K562 (cell line): ENCODE results near the gene SLC16A1. TPM values are rescaled to one million over a fixed set of nuclear protein-coding genes. Genes with fewer than 3 reads are reported as not detected.

ENCODE experiments used
- BRF1 ChIP-seq: IDR thresholded peaks from 3 replicates; pipeline ENCODE4 v1.6.1; 2011; ENCODE audit warnings: borderline replicate concordance, mild to moderate bottlenecking; ENCODE audit not compliant: insufficient read length; ENCODE audit errors: extremely low read depth
- ILF3 ChIP-seq: fragments of 450-650 bp; IDR thresholded peaks from 2 replicates; pipeline ENCODE4 v1.6.1; 2018; ENCODE audit warnings: antibody characterized with exemption, mild to moderate bottlenecking, moderate library complexity, borderline replicate concordance
- MAFK ChIP-seq: IDR thresholded peaks from 2 replicates; pipeline ENCODE4 v1.6.1; 2011; ENCODE audit warnings: low read length, improper control_type of control experiment
- MECOM ChIP-seq: fragments of 250-450 bp; sonication (Bioruptor Pico); IDR thresholded peaks from 2 replicates; pipeline ENCODE4 v1.8.0; 2022; ENCODE audit warnings: inconsistent platforms
- NBN ChIP-seq: fragments of 450-650 bp; IDR thresholded peaks from 2 replicates; pipeline ENCODE4 v1.6.1; 2016; ENCODE audit warnings: low read depth, mild to moderate bottlenecking
- POLR2B ChIP-seq: fragments of 450-650 bp; IDR thresholded peaks from 2 replicates; pipeline ENCODE4 v1.6.1; 2018; ENCODE audit warnings: low read depth; ENCODE audit not compliant: partially characterized antibody
- POLR3G ChIP-seq: IDR thresholded peaks from 2 replicates; pipeline ENCODE4 v1.6.1; 2011; ENCODE audit not compliant: insufficient read length, insufficient replicate concordance; ENCODE audit errors: extremely low read depth
- RBM15 ChIP-seq: fragments of 200-400 bp; formaldehyde crosslinking; IDR thresholded peaks from 2 replicates; pipeline ENCODE4 v1.6.1; 2018; ENCODE audit warnings: mild to moderate bottlenecking, low read length, moderate library complexity; ENCODE audit not compliant: insufficient read depth
- SMARCE1 ChIP-seq: fragments of 450-650 bp; IDR thresholded peaks from 2 replicates; pipeline ENCODE4 v1.7.1; 2016; ENCODE audit warnings: mild to moderate bottlenecking
- SMC3 ChIP-seq: conservative IDR thresholded peaks from 2 replicates; pipeline ENCODE4 v1.6.1; 2011; ENCODE audit warnings: low read depth, low read length, improper control_type of control experiment; ENCODE audit not compliant: insufficient read depth
- TBP ChIP-seq: optimal IDR thresholded peaks from 2 replicates; pipeline ENCODE3; 2011; ENCODE audit warnings: low read depth, low read length, improper control_type of control experiment
- ZBTB26 ChIP-seq: fragments of 450-650 bp; formaldehyde crosslinking; IDR thresholded peaks from 2 replicates; pipeline ENCODE4 v1.4.0; 2022; ENCODE audit warnings: missing genetic modification characterization
- polyA plus RNA-seq, 8 experiments: library from polyadenylated mRNA; depleted of rRNA in 4 of 8; stranded (reverse) in 5 of 8; unstranded in 3 of 8; fragments of >200 nt; fragmentation: Nextera tagmentation in 2 of 8; fragmentation: Illumina TruSeq in 1 of 8; extraction: Ambion mirVana in 2 of 8; extraction: Trizol in 1 of 8; gene quantifications; 2 replicates each; pipeline versions ENCODE4 v1.2.1 to v1.2.3, GENCODE V29; 2011 to 2014; ENCODE audit warnings: inconsistent platforms in 1 of 8, missing spikeins in 1 of 8
- total RNA-seq, 7 experiments: library from RNA; depleted of rRNA in 6 of 7; stranded (reverse); fragments of >200 nt in 6 of 7; fragmentation: Illumina TruSeq in 2 of 7; extraction: Trizol in 2 of 7; gene quantifications; 2 replicates each; pipeline versions ENCODE4 v1.2.1 to v1.2.3, GENCODE V29; 2011 to 2021; ENCODE audit warnings: low replicate concordance in 1 of 7
- TF ChIP-seq, protein P1 (sequence below): fragments of 200-600 bp; sonication (generic); IDR thresholded peaks from one replicate; pipeline ENCODE4 v1.6.1; 2012; ENCODE audit warnings: mild to moderate bottlenecking, low read depth, low read length, inconsistent platforms

Gene SLC16A1
- total and polyA plus RNA-seq, 9 of the 15 experiments (the other 6 are each of a cell fraction or from before 2014, with no cell fraction given) = 73.1 to 244 (median 117) TPM

GRCh38 chr1:112878321-112878720 is 77.7 kb downstream of the SLC16A1 start (continued):
- TF ChIP-seq ZBTB26 (CRISPR knock-in tag) = no peak
- TF ChIP-seq MAFK = peak; percentile 40; the same call in 1 of the 2 replicates
- TF ChIP-seq BRF1 = no peak
- no peak for TF ChIP-seq POLR3G
- no peak for TF ChIP-seq TBP
- TF ChIP-seq SMARCE1 = peak; percentile 46; the same call in 1 of the 2 replicates
- TF ChIP-seq MECOM = no peak
- no peak for TF ChIP-seq POLR2B
- peak; percentile 59; the same call in 1 of the 2 replicates for TF ChIP-seq NBN
- TF ChIP-seq, protein P1, sequence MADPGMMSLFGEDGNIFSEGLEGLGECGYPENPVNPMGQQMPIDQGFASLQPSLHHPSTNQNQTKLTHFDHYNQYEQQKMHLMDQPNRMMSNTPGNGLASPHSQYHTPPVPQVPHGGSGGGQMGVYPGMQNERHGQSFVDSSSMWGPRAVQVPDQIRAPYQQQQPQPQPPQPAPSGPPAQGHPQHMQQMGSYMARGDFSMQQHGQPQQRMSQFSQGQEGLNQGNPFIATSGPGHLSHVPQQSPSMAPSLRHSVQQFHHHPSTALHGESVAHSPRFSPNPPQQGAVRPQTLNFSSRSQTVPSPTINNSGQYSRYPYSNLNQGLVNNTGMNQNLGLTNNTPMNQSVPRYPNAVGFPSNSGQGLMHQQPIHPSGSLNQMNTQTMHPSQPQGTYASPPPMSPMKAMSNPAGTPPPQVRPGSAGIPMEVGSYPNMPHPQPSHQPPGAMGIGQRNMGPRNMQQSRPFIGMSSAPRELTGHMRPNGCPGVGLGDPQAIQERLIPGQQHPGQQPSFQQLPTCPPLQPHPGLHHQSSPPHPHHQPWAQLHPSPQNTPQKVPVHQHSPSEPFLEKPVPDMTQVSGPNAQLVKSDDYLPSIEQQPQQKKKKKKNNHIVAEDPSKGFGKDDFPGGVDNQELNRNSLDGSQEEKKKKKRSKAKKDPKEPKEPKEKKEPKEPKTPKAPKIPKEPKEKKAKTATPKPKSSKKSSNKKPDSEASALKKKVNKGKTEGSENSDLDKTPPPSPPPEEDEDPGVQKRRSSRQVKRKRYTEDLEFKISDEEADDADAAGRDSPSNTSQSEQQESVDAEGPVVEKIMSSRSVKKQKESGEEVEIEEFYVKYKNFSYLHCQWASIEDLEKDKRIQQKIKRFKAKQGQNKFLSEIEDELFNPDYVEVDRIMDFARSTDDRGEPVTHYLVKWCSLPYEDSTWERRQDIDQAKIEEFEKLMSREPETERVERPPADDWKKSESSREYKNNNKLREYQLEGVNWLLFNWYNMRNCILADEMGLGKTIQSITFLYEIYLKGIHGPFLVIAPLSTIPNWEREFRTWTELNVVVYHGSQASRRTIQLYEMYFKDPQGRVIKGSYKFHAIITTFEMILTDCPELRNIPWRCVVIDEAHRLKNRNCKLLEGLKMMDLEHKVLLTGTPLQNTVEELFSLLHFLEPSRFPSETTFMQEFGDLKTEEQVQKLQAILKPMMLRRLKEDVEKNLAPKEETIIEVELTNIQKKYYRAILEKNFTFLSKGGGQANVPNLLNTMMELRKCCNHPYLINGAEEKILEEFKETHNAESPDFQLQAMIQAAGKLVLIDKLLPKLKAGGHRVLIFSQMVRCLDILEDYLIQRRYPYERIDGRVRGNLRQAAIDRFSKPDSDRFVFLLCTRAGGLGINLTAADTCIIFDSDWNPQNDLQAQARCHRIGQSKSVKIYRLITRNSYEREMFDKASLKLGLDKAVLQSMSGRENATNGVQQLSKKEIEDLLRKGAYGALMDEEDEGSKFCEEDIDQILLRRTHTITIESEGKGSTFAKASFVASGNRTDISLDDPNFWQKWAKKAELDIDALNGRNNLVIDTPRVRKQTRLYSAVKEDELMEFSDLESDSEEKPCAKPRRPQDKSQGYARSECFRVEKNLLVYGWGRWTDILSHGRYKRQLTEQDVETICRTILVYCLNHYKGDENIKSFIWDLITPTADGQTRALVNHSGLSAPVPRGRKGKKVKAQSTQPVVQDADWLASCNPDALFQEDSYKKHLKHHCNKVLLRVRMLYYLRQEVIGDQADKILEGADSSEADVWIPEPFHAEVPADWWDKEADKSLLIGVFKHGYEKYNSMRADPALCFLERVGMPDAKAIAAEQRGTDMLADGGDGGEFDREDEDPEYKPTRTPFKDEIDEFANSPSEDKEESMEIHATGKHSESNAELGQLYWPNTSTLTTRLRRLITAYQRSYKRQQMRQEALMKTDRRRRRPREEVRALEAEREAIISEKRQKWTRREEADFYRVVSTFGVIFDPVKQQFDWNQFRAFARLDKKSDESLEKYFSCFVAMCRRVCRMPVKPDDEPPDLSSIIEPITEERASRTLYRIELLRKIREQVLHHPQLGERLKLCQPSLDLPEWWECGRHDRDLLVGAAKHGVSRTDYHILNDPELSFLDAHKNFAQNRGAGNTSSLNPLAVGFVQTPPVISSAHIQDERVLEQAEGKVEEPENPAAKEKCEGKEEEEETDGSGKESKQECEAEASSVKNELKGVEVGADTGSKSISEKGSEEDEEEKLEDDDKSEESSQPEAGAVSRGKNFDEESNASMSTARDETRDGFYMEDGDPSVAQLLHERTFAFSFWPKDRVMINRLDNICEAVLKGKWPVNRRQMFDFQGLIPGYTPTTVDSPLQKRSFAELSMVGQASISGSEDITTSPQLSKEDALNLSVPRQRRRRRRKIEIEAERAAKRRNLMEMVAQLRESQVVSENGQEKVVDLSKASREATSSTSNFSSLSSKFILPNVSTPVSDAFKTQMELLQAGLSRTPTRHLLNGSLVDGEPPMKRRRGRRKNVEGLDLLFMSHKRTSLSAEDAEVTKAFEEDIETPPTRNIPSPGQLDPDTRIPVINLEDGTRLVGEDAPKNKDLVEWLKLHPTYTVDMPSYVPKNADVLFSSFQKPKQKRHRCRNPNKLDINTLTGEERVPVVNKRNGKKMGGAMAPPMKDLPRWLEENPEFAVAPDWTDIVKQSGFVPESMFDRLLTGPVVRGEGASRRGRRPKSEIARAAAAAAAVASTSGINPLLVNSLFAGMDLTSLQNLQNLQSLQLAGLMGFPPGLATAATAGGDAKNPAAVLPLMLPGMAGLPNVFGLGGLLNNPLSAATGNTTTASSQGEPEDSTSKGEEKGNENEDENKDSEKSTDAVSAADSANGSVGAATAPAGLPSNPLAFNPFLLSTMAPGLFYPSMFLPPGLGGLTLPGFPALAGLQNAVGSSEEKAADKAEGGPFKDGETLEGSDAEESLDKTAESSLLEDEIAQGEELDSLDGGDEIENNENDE = no peak
- TF ChIP-seq RBM15 = no peak
- no peak for TF ChIP-seq ILF3
- peak; percentile 68 for TF ChIP-seq SMC3
